ENCODE data around the gene PLEKHM3. TPM values are rescaled to one million over a fixed set of nuclear protein-coding genes. Genes with fewer than 3 reads are reported as not detected.
A peak's percentile ranks its signal among the peaks of the same experiment; 100 is the strongest.
"Not testable (repeated sequence)": the region's sequence is repeated elsewhere in the genome, so short reads cannot be mapped to it uniquely, and the experiment has no call there.

PLEKHM3 gene
- total and polyA plus RNA-seq, 8 donors = 14.4 to 17.9 (median 16.0) TPM

DNA sequence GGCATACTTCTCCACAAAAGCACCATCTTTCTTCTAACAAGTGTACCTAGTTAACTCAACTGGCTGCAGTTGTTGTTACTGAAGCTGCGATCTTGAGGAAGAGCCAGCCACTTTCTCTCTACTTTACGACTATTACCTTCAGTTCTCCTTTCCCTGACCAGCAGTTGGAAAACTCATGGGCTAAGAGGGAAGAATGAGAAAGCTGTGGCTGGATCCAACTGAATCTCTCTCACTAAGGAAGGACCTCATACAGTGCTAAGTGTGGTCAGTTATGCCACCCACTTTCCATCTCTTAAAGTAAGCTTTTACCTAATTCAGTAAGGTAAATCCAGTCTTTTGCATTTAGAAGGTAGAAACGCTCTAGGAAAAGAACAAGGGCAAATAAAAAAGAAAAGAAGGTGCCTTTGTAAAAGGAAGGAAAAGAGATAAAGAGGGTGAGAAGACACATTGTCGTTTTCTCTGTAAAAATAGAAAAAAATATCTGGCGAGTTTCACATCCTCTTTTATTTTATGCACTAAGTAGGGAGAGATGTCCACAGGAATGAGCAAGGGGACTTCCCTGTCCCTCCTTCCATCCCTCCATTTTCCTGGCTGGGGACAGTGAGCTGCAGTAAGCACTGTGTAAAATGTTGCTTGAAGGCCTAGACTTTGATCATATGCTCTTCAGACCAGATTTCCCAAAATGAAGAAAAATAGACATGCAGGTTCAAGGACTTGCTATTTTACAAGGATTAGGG, 73.4 kb downstream of the PLEKHM3 start:
- Histone ChIP-seq H3K4me1 (no peaks in the 10 kb centered on the region), H3K36me3 (no peaks in the 10 kb centered on the region), H3K27me3 (no peaks in the 10 kb centered on the region), H3K4me3 (no peak overlapping the region), H3K9me3 (no peaks in the 10 kb centered on the region), H3K27ac (no peak overlapping the region)
- intact Hi-C loops (cut with DNase I) = no loop called here
- DNase-seq (no peak), ATAC-seq (peak; percentile 29)
- TF ChIP-seq, protein P1, sequence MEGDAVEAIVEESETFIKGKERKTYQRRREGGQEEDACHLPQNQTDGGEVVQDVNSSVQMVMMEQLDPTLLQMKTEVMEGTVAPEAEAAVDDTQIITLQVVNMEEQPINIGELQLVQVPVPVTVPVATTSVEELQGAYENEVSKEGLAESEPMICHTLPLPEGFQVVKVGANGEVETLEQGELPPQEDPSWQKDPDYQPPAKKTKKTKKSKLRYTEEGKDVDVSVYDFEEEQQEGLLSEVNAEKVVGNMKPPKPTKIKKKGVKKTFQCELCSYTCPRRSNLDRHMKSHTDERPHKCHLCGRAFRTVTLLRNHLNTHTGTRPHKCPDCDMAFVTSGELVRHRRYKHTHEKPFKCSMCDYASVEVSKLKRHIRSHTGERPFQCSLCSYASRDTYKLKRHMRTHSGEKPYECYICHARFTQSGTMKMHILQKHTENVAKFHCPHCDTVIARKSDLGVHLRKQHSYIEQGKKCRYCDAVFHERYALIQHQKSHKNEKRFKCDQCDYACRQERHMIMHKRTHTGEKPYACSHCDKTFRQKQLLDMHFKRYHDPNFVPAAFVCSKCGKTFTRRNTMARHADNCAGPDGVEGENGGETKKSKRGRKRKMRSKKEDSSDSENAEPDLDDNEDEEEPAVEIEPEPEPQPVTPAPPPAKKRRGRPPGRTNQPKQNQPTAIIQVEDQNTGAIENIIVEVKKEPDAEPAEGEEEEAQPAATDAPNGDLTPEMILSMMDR (IDR thresholded peaks at IDR 0.05) = no peak

DNA sequence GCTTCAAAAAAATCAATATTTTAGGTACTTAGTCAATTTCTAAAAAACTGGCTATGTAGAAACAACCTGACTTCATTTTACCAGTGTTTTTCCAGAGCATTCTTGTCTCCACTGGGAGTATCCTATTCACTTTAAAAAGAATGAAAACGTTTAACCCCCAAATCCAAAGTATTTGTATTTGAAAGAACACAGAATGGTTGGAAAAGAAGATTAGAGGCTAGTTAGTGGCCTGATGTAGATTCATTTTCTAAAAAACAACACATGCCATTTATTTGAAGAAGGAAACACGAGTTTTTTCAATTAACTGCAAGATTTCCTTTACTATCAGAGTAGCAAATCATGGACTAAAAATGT, 74.6 kb downstream of the PLEKHM3 start:
- Histone ChIP-seq H3K27me3 (no peaks in the 10 kb centered on the region), H3K4me1 (no peaks in the 10 kb centered on the region), H3K27ac (no peak overlapping the region), H3K4me3 (no peak overlapping the region), H3K9me3 (no peaks in the 10 kb centered on the region), H3K36me3 (no peaks in the 10 kb centered on the region)
- intact Hi-C loops (cut with DNase I) = no loop called here
- DNase-seq = no peak
- ATAC-seq = no peak
- TF ChIP-seq, protein P1 (IDR thresholded peaks at IDR 0.05) = no peak

DNA sequence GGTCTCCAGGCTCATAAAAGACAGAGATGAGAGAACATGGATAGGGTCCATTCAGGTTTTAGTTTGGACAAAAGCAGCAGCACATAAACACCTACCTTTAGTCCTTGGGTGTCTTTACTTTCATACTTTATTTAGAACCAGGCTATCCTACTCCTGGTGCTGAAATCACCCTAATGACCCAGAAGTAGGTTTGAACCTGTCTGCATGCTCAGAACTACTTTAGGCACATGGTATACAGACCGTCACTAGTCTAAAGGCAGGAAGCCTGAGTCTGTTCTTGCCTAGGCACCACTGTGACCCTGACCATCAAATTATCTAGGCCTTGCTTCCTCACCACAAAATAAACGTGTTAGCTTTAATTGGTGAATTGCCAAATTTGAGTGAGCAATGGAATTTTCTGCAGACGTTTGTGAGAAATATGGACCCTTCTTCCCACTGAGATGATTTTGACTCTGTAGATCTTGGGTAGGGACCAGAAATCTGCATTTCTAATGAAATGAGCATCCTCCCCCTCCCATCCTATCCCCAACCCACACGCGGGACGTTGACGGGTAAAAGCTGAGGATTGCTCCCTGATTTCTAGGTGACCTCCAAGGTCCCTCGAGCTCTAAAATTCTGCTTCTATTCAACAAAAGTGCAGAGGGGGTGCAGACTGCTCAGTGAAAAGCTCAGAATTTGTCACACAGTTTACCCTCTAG, 75.1 kb downstream of the PLEKHM3 start:
- H3K4me3 ChIP-seq = no peak overlapping the region
- DNase-seq (no peak), ATAC-seq (no peak)
- no peaks in the 10 kb centered on the region for H3K9me3 ChIP-seq
- no peaks in the 10 kb centered on the region for H3K36me3 ChIP-seq
- no peaks in the 10 kb centered on the region for H3K27me3 ChIP-seq
- TF ChIP-seq, protein P1 (IDR thresholded peaks at IDR 0.05) = no peak
- intact Hi-C loops (cut with DNase I) = no loop called here
- no peaks in the 10 kb centered on the region for H3K4me1 ChIP-seq
- no peak overlapping the region for H3K27ac ChIP-seq

DNA sequence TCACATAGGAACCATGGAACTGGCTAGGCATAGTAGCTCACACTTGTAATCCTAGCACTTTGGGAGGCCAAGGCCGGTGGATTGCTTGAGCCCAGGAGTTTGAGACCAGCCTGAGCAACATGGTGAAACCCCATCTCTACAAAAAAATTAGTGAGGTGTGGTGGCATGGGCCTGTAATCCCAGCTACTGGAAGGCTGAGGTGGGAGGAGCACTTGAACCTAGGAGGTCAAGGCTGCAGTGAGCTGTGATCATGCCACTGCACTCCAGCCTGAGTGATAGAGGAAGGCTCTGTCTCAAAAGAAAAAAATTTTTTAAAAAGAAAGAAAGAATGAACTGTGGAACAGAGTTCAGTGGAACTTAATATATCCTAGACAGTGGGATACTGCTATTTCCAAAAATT, 76.1 kb downstream of the PLEKHM3 start:
- H3K4me1 ChIP-seq; H3K9me3 ChIP-seq; DNase-seq; H3K36me3 ChIP-seq; ATAC-seq; H3K4me3 ChIP-seq; H3K27ac ChIP-seq; intact Hi-C loops (cut with DNase I); H3K27me3 ChIP-seq: not testable (repeated sequence)

DNA sequence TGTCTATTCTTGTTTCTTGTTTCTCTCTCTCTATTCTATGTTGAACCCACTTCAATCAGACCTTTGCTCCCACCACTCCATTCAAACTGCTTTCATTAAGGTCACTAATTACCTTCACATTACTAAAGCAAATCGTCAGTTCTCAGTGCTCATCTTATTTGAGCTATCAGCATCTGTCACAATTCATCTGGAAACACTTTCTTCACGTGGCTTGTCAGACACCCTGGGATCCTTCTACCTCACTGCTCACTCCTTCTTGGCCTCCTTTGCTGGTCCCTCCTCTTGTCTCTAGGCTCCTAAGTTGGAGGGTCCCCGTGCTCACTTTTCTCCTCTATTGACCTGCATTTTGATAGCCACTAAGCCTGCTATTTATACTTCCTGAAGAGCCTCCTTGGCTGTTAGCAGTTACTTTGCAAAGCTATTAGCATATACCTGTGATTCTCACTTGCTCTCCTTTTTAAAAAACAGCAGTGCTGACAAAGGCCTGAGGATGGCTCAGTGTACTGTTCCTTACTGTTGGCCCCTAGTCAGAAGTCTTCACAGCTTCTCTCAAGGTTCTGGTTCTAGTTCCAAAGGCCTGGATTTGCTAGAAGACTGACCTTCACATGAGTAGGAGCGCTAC, 80.2 kb downstream of the PLEKHM3 start:
- Histone ChIP-seq H3K9me3 (no peaks in the 10 kb centered on the region), H3K27ac (no peak overlapping the region), H3K27me3 (no peaks in the 10 kb centered on the region), H3K4me1 (no peaks in the 10 kb centered on the region), H3K4me3 (no peak overlapping the region), H3K36me3 (peaks cover 0 to 9% of the 10 kb centered on the region in 2 donors)
- ATAC-seq (no peak), DNase-seq (no peak)
- TF ChIP-seq, protein P1 (IDR thresholded peaks at IDR 0.05) = no peak
- intact Hi-C loops (cut with DNase I) = no loop called here

Measured in left lung (tissue), 10 donors.